ENCODE data around the gene GOLGA8M.
"Not testable (repeated sequence)": the region's sequence is repeated elsewhere in the genome, so short reads cannot be mapped to it uniquely, and the experiment has no call there.

DNA sequence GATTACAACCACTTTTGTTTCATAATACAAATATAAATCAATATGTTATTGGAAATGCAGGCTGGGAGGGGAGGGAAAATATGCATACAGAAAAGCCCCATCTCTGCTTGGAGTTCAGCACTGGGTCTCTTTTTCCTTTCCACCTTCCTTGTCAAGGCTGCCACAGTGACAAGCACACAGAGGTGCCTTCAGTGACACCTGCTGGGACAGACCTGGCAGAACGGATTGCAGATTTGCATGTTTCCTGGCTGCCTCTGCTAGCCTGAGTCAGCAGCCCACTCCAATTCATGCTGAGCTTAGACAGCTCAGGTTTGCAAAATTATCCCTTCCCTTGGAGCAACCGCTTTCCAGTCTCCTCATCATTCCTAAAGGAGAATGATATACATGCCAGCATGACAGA lies 15.8 kb upstream of the GOLGA8M start:
- not testable (repeated sequence) for TF ChIP-seq ZNF335 (tag by site-specific recombination; conservative IDR thresholded peaks at IDR 0.05); SALL2 (tag by site-specific recombination; IDR thresholded peaks at IDR 0.05; ENCODE audit: borderline replicate concordance); ZNF530 (tag by site-specific recombination; IDR thresholded peaks at IDR 0.05; ENCODE audit: low read depth); ZNF677 (tag by site-specific recombination; IDR thresholded peaks at IDR 0.05); ZBTB20 (tag by site-specific recombination; IDR thresholded peaks at IDR 0.05); ATF2 (tag by site-specific recombination; IDR thresholded peaks at IDR 0.05; ENCODE audit: low read depth)
- TF ChIP-seq, protein P1, sequence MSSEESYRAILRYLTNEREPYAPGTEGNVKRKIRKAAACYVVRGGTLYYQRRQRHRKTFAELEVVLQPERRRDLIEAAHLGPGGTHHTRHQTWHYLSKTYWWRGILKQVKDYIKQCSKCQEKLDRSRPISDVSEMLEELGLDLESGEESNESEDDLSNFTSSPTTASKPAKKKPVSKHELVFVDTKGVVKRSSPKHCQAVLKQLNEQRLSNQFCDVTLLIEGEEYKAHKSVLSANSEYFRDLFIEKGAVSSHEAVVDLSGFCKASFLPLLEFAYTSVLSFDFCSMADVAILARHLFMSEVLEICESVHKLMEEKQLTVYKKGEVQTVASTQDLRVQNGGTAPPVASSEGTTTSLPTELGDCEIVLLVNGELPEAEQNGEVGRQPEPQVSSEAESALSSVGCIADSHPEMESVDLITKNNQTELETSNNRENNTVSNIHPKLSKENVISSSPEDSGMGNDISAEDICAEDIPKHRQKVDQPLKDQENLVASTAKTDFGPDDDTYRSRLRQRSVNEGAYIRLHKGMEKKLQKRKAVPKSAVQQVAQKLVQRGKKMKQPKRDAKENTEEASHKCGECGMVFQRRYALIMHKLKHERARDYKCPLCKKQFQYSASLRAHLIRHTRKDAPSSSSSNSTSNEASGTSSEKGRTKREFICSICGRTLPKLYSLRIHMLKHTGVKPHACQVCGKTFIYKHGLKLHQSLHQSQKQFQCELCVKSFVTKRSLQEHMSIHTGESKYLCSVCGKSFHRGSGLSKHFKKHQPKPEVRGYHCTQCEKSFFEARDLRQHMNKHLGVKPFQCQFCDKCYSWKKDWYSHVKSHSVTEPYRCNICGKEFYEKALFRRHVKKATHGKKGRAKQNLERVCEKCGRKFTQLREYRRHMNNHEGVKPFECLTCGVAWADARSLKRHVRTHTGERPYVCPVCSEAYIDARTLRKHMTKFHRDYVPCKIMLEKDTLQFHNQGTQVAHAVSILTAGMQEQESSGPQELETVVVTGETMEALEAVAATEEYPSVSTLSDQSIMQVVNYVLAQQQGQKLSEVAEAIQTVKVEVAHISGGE (tag by site-specific recombination; conservative IDR thresholded peaks at IDR 0.05; ENCODE audit: low read depth), result not testable (repeated sequence)
- TF ChIP-seq, protein P2, sequence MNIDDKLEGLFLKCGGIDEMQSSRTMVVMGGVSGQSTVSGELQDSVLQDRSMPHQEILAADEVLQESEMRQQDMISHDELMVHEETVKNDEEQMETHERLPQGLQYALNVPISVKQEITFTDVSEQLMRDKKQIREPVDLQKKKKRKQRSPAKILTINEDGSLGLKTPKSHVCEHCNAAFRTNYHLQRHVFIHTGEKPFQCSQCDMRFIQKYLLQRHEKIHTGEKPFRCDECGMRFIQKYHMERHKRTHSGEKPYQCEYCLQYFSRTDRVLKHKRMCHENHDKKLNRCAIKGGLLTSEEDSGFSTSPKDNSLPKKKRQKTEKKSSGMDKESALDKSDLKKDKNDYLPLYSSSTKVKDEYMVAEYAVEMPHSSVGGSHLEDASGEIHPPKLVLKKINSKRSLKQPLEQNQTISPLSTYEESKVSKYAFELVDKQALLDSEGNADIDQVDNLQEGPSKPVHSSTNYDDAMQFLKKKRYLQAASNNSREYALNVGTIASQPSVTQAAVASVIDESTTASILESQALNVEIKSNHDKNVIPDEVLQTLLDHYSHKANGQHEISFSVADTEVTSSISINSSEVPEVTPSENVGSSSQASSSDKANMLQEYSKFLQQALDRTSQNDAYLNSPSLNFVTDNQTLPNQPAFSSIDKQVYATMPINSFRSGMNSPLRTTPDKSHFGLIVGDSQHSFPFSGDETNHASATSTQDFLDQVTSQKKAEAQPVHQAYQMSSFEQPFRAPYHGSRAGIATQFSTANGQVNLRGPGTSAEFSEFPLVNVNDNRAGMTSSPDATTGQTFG (tag by site-specific recombination; IDR thresholded peaks at IDR 0.05; ENCODE audit: borderline replicate concordance), result not testable (repeated sequence)
- TF ChIP-seq, protein P3, sequence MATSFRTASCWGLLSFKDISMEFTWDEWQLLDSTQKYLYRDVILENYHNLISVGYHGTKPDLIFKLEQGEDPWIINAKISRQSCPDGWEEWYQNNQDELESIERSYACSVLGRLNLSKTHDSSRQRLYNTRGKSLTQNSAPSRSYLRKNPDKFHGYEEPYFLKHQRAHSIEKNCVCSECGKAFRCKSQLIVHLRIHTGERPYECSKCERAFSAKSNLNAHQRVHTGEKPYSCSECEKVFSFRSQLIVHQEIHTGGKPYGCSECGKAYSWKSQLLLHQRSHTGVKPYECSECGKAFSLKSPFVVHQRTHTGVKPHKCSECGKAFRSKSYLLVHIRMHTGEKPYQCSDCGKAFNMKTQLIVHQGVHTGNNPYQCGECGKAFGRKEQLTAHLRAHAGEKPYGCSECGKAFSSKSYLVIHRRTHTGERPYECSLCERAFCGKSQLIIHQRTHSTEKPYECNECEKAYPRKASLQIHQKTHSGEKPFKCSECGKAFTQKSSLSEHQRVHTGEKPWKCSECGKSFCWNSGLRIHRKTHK (tag by site-specific recombination; IDR thresholded peaks at IDR 0.05), result not testable (repeated sequence)
- TF ChIP-seq, protein P4, sequence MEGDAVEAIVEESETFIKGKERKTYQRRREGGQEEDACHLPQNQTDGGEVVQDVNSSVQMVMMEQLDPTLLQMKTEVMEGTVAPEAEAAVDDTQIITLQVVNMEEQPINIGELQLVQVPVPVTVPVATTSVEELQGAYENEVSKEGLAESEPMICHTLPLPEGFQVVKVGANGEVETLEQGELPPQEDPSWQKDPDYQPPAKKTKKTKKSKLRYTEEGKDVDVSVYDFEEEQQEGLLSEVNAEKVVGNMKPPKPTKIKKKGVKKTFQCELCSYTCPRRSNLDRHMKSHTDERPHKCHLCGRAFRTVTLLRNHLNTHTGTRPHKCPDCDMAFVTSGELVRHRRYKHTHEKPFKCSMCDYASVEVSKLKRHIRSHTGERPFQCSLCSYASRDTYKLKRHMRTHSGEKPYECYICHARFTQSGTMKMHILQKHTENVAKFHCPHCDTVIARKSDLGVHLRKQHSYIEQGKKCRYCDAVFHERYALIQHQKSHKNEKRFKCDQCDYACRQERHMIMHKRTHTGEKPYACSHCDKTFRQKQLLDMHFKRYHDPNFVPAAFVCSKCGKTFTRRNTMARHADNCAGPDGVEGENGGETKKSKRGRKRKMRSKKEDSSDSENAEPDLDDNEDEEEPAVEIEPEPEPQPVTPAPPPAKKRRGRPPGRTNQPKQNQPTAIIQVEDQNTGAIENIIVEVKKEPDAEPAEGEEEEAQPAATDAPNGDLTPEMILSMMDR (tag by site-specific recombination; IDR thresholded peaks at IDR 0.05), result peak; percentile 24; the same call in 1 of the 2 replicates
